Astrocyte of the spinal cord (primary cell): ENCODE results near the gene ARHGAP19.
A peak's percentile ranks its signal among the peaks of the same experiment; 100 is the strongest.

Experiments
- DNase-seq: peaks from one replicate; pipeline ENCODE4 v3.0.0; 2011; ENCODE audit warnings: low read depth, low spot score
- H3K4me3 ChIP-seq: 2 replicates; pipeline ENCODE4 v1.5.1; 2011; ENCODE audit warnings: low read depth, mild to moderate bottlenecking, low read length, moderate library complexity
- CTCF ChIP-seq: IDR thresholded peaks from 2 replicates; pipeline ENCODE4 v1.5.1; 2012; ENCODE audit warnings: low read depth, mild to moderate bottlenecking, low read length, inconsistent platforms
- in situ Hi-C: cut with HindIII; loops from 2 replicates; pipeline ENCODE4 v1.10.0; 2017; ENCODE audit warnings: low sequenced_read_pairs

Gene ARHGAP19

GRCh38 chr10:97211229-97211628 lies 81.2 kb downstream of the ARHGAP19 start:
- no peak for DNase-seq
- in situ Hi-C loops, result no loop called here
- no peak for TF ChIP-seq CTCF
- H3K4me3 ChIP-seq, result no peak overlapping the region

GRCh38 chr10:97210543-97210960 lies 81.9 kb downstream of the ARHGAP19 start:
- TF ChIP-seq CTCF, result peak; percentile 94
- H3K4me3 ChIP-seq, result no peak overlapping the region
- peak; percentile 64 for DNase-seq
- in situ Hi-C loops, result no loop called here

GRCh38 chr10:97207756-97208346 lies 84.6 kb downstream of the ARHGAP19 start:
- no peak overlapping the region for H3K4me3 ChIP-seq
- no peak for TF ChIP-seq CTCF
- in situ Hi-C loops, result no loop called here
- peak; percentile 21 for DNase-seq

GRCh38 chr10:97207131-97207530 lies 85.3 kb downstream of the ARHGAP19 start:
- in situ Hi-C loops, result no loop called here

GRCh38 chr10:97204826-97205679 lies 87.4 kb downstream of the ARHGAP19 start:
- no peak overlapping the region for H3K4me3 ChIP-seq
- in situ Hi-C loops, result no loop called here
- no peak for TF ChIP-seq CTCF
- DNase-seq, result no peak

More at GRCh38 chr10:97207131-97207530, 85.3 kb downstream of the ARHGAP19 start:
- no peak for DNase-seq
- no peak overlapping the region for H3K4me3 ChIP-seq
- no peak for TF ChIP-seq CTCF

- no peak for TF ChIP-seq CTCF
- DNase-seq, result no peak
Measured at GRCh38 chr10:97203220-97203619, 89.2 kb downstream of the ARHGAP19 start.

More at GRCh38 chr10:97203220-97203619, 89.2 kb downstream of the ARHGAP19 start:
- in situ Hi-C loops, result no loop called here
- H3K4me3 ChIP-seq, result no peak overlapping the region
